NCI-H187 (cell line): ENCODE measurements around the gene RAB5A.
A peak's percentile ranks its signal among the peaks of the same experiment; 100 is the strongest.
"Not testable (repeated sequence)": the region's sequence is repeated elsewhere in the genome, so short reads cannot be mapped to it uniquely, and the experiment has no call there.

Experiments
- DNase-seq, 2 experiments: peaks; one replicate each; lab custom pipeline; 2025; lab: John Stamatoyannopoulos, UW

The RAB5A gene

GRCh38 chr3:19946832-19947548 is at the start of gene RAB5A:
TSS of gene RAB5A (plus strand) at chr3:19947097. CDS start at chr3:19950899, 3,802 bp downstream.
- DNase-seq = peak; percentile 53 to 92

GRCh38 chr3:19898721-19899120 is 48.2 kb upstream of the RAB5A start:
- DNase-seq = no peak

GRCh38 chr3:19899264-19899663 is 47.6 kb upstream of the RAB5A start:
- DNase-seq = no peak

- DNase-seq = not testable (repeated sequence)
Observed at GRCh38 chr3:19899833-19900232, 47.1 kb upstream of the RAB5A start.

- no peak for DNase-seq
Observed at GRCh38 chr3:19901337-19901736, 45.6 kb upstream of the RAB5A start.

GRCh38 chr3:19901918-19902317 is 45.0 kb upstream of the RAB5A start:
- no peak for DNase-seq

GRCh38 chr3:19903649-19904048 is 43.2 kb upstream of the RAB5A start:
- DNase-seq = no peak

- DNase-seq = no peak
Observed at GRCh38 chr3:19907523-19907922, 39.4 kb upstream of the RAB5A start.

GRCh38 chr3:19911452-19911851 is 35.4 kb upstream of the RAB5A start:
- DNase-seq = no peak

GRCh38 chr3:19917167-19917566 is 29.7 kb upstream of the RAB5A start:
- no peak for DNase-seq

- DNase-seq = no peak
Observed at GRCh38 chr3:19920401-19921080, 26.4 kb upstream of the RAB5A start.

GRCh38 chr3:19931180-19931692 is 15.7 kb upstream of the RAB5A start:
- no peak for DNase-seq

GRCh38 chr3:19931767-19932188 is 15.1 kb upstream of the RAB5A start:
- no peak for DNase-seq

GRCh38 chr3:19932422-19932821 is 14.5 kb upstream of the RAB5A start:
- no peak for DNase-seq

GRCh38 chr3:19934098-19934566 is 12.8 kb upstream of the RAB5A start, which contains the start of gene EFHB:
TSS of gene EFHB (minus strand) at chr3:19934217. CDS start at chr3:19934018, 199 bp downstream.
- DNase-seq = peak; percentile 1 to 23

- DNase-seq = no peak
Observed at GRCh38 chr3:19937459-19938294, 9.2 kb upstream of the RAB5A start.

GRCh38 chr3:19938295-19938627 is 8.6 kb upstream of the RAB5A start:
- DNase-seq = no peak

GRCh38 chr3:19940643-19941042 is 6.3 kb upstream of the RAB5A start:
- DNase-seq = no peak

GRCh38 chr3:19945534-19945933 is 1.4 kb upstream of the RAB5A start:
- no peak for DNase-seq

- no peak for DNase-seq
Observed at GRCh38 chr3:19945969-19946831, 697 bp upstream of the RAB5A start.

GRCh38 chr3:19947549-19948225 is 790 bp downstream of the RAB5A start:
- DNase-seq = peak in 1 of 2 experiments; percentile 7
